OCI-LY1 (cell line): Measurements from ENCODE around the gene SSTR5.

Experiments used
- H2AFZ ChIP-seq: fragments of 200-600 bp; sonication (generic), shearing (Covaris generic); 2 replicates; pipeline ENCODE4 v1.6.0; 2014; ENCODE audit warnings: antibody characterized with exemption, mild to moderate bottlenecking, low read length
- H3F3A ChIP-seq: fragments of 200-600 bp; sonication (generic), shearing (Covaris generic); 2 replicates; pipeline ENCODE4 v1.6.0; 2014; ENCODE audit warnings: mild to moderate bottlenecking, antibody characterized with exemption, low read length, moderate library complexity; ENCODE audit not compliant: insufficient read depth
- H3K27ac ChIP-seq: fragments of 200-600 bp; sonication (generic); 2 replicates; pipeline ENCODE4 v1.5.1; 2014; ENCODE audit warnings: low read length, mixed run types, mild to moderate bottlenecking, low read depth; ENCODE audit not compliant: poor library complexity, severe bottlenecking
- H3K27me3 ChIP-seq: fragments of 200-600 bp; sonication (generic); 2 replicates; pipeline ENCODE4 v1.6.0; 2014; ENCODE audit warnings: antibody characterized with exemption, mild to moderate bottlenecking, low read length, moderate library complexity; ENCODE audit not compliant: insufficient read depth
- H3K36me3 ChIP-seq: fragments of 200-600 bp; sonication (generic); 2 replicates; pipeline ENCODE4 v1.6.1; 2014; ENCODE audit warnings: mild to moderate bottlenecking, antibody characterized with exemption, low read length, moderate library complexity, mixed read lengths; ENCODE audit not compliant: insufficient read depth
- H3K4me1 ChIP-seq: fragments of 200-600 bp; sonication (generic); 2 replicates; pipeline ENCODE4 v1.5.1; 2014; ENCODE audit warnings: mild to moderate bottlenecking, low read length, moderate library complexity; ENCODE audit not compliant: insufficient read depth, severe bottlenecking
- H3K4me2 ChIP-seq: fragments of 200-600 bp; sonication (generic), shearing (Covaris generic); 2 replicates; pipeline ENCODE4 v1.6.1; 2014; ENCODE audit warnings: low read length
- H3K4me3 ChIP-seq: fragments of 200-600 bp; sonication (generic); 2 replicates; pipeline ENCODE4 v1.5.1; 2014; ENCODE audit warnings: low read length, low read depth, mild to moderate bottlenecking, mixed read lengths; ENCODE audit not compliant: poor library complexity, severe bottlenecking
- H3K79me2 ChIP-seq: fragments of 200-600 bp; shearing (Covaris generic); 2 replicates; pipeline ENCODE4 v1.6.1; 2016; ENCODE audit warnings: mixed run types, low read length, mixed read lengths; ENCODE audit not compliant: insufficient read depth
- H3K9ac ChIP-seq: fragments of 200-600 bp; sonication (generic), shearing (Covaris generic); 2 replicates; pipeline ENCODE4 v1.6.1; 2014; ENCODE audit warnings: mild to moderate bottlenecking, low read length, mixed read lengths
- H3K9me2 ChIP-seq: fragments of 200-600 bp; sonication (generic), shearing (Covaris generic); 2 replicates; pipeline ENCODE4 v1.6.1; 2014; ENCODE audit warnings: low read depth, mild to moderate bottlenecking, low read length, mixed read lengths
- H3K9me3 ChIP-seq: fragments of 200-600 bp; shearing (Covaris generic); 2 replicates; pipeline ENCODE4 v1.6.1; 2014; ENCODE audit warnings: low read length, mixed read lengths
- H4K20me1 ChIP-seq: fragments of 200-600 bp; sonication (generic), shearing (Covaris generic); 2 replicates; pipeline ENCODE4 v1.6.0; 2016; ENCODE audit warnings: mild to moderate bottlenecking, low read length; ENCODE audit not compliant: insufficient read depth
- CTCF ChIP-seq: fragments of 200-600 bp; sonication (generic), shearing (Covaris generic); IDR thresholded peaks from 2 replicates; pipeline ENCODE4 v1.5.1; 2017; ENCODE audit warnings: mild to moderate bottlenecking, antibody characterized with exemption, low read length, moderate library complexity, mixed read lengths
- EZH2 ChIP-seq: fragments of 200-600 bp; sonication (generic), shearing (Covaris generic); IDR thresholded peaks from 2 replicates; pipeline ENCODE4 v1.8.0; 2017; ENCODE audit warnings: borderline replicate concordance, mixed run types, mild to moderate bottlenecking, antibody characterized with exemption, low read length, moderate library complexity, mixed read lengths

SSTR5 gene

GRCh38 chr16:1081734-1082265, 9.3 kb downstream of the SSTR5 start:
- Histone ChIP-seq H3K4me3 (no peak overlapping the region), H3K9ac (no peak overlapping the region), H3K4me2 (no peak overlapping the region), H3K9me3 (0 out of 2 replicates have a peak, but pooled peaks cover 3% of the 10 kb centered on the region), H3K9me2 (no peaks in the 10 kb centered on the region), H3K27ac (no peak overlapping the region), H2AFZ (no peak overlapping the region), H3K27me3 (0 out of 2 replicates have a peak, but pooled peaks cover 5% of the 10 kb centered on the region), H4K20me1 (no peaks in the 10 kb centered on the region), H3K36me3 (no peaks in the 10 kb centered on the region; the same call in 1 of the 2 replicates), H3K4me1 (no peaks in the 10 kb centered on the region), H3K79me2 (no peaks in the 10 kb centered on the region), H3F3A (no peaks in the 10 kb centered on the region)
- TF ChIP-seq EZH2, result no peak
- TF ChIP-seq CTCF, result no peak

GRCh38 chr16:1082266-1082951, 9.9 kb downstream of the SSTR5 start:
- Histone ChIP-seq H3F3A (no peaks in the 10 kb centered on the region), H3K9me3 (0 out of 2 replicates have a peak, but pooled peaks cover 3% of the 10 kb centered on the region), H3K27ac (no peak overlapping the region), H3K9ac (no peak overlapping the region), H3K27me3 (0 out of 2 replicates have a peak, but pooled peaks cover 5% of the 10 kb centered on the region), H3K4me2 (no peak overlapping the region), H3K36me3 (no peaks in the 10 kb centered on the region; the same call in 1 of the 2 replicates), H3K4me1 (no peaks in the 10 kb centered on the region), H2AFZ (no peak overlapping the region), H3K9me2 (no peaks in the 10 kb centered on the region), H4K20me1 (no peaks in the 10 kb centered on the region), H3K4me3 (no peak overlapping the region), H3K79me2 (no peaks in the 10 kb centered on the region)
- no peak for TF ChIP-seq EZH2
- no peak for TF ChIP-seq CTCF

- no peaks in the 10 kb centered on the region for H3K79me2 ChIP-seq
- no peak overlapping the region for H3K9ac ChIP-seq
- no peaks in the 10 kb centered on the region for H3F3A ChIP-seq
- TF ChIP-seq EZH2, result no peak
- no peak for TF ChIP-seq CTCF
- H3K36me3 ChIP-seq, result no peaks in the 10 kb centered on the region; the same call in 1 of the 2 replicates
- no peak overlapping the region for H3K4me2 ChIP-seq
- no peaks in the 10 kb centered on the region for H4K20me1 ChIP-seq
- H2AFZ ChIP-seq, result no peak overlapping the region
- no peaks in the 10 kb centered on the region for H3K4me1 ChIP-seq
- H3K9me3 ChIP-seq, result 0 out of 2 replicates have a peak, but pooled peaks cover 3% of the 10 kb centered on the region
- H3K9me2 ChIP-seq, result no peaks in the 10 kb centered on the region
- no peak overlapping the region for H3K4me3 ChIP-seq
- no peak overlapping the region for H3K27ac ChIP-seq
- H3K27me3 ChIP-seq, result 0 out of 2 replicates have a peak, but pooled peaks cover 5% of the 10 kb centered on the region
Observed at GRCh38 chr16:1082952-1083675, 10.6 kb downstream of the SSTR5 start.
